ENCODE results near the gene ZNF552. TPM values are rescaled to one million over a fixed set of nuclear protein-coding genes. Genes with fewer than 3 reads are reported as not detected.
A peak's percentile ranks its signal among the peaks of the same experiment; 100 is the strongest.
"Not testable (repeated sequence)": the region's sequence is repeated elsewhere in the genome, so short reads cannot be mapped to it uniquely, and the experiment has no call there.

ZNF552 gene
- total RNA-seq, 1 experiment from 2014 or later: 4.9 TPM

GRCh38 chr19:57821501-57821900, 6.8 kb upstream of the ZNF552 start:
- DNase-seq (ENCODE audit: low read depth, low spot score): not testable (repeated sequence)

DNA sequence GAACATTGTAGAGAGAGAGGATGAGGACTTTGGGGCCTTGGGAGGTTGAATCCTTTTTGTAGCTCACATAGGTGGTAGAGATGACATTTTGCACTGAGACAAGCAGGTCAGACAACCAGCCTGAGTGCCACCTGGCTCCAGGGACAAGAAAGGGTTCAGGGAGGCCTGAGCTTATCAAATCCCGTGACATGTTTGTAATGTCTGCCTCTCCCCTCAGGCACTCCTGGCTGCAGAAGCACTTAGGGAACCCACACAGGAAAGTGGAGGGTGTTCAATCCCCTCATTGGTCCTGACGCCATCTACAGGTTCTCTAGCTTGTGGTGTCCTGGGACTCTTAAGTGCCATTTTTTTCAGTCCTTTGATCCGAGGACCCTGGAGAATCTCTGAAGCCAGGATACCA, 6.4 kb upstream of the ZNF552 start:
- in situ Hi-C loops (cut with HindIII; ENCODE audit: low pct_unique_long_range_greater_than_20kb, low sequenced_read_pairs); DNase-seq (ENCODE audit: low read depth, low spot score): not testable (repeated sequence)

More at GRCh38 chr19:57821501-57821900, 6.8 kb upstream of the ZNF552 start:
- in situ Hi-C loops (cut with HindIII; ENCODE audit: low pct_unique_long_range_greater_than_20kb, low sequenced_read_pairs): not testable (repeated sequence)

DNA sequence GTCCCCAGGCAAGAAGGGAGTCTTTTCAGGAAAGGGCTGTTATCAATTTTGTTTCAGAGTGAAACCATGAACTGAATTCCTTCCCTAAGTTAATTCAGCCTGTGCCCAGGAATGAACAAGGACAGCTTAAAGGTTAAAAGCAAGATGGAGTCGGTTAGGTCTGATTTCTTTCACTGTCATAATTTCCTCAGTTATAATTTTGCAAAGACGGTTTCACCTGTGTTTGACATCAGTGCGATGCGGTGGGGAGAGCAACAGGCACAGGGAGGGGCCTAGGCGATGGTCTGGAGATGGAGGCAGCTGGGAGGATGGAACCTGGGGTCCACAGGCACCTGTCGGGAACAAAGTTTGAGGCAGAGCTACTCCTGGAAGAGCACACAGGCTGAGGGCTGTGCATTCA, 5.9 kb upstream of the ZNF552 start:
- in situ Hi-C loops (cut with HindIII; ENCODE audit: low pct_unique_long_range_greater_than_20kb, low sequenced_read_pairs): no loop called here
- DNase-seq (ENCODE audit: low read depth, low spot score): no peak

DNA sequence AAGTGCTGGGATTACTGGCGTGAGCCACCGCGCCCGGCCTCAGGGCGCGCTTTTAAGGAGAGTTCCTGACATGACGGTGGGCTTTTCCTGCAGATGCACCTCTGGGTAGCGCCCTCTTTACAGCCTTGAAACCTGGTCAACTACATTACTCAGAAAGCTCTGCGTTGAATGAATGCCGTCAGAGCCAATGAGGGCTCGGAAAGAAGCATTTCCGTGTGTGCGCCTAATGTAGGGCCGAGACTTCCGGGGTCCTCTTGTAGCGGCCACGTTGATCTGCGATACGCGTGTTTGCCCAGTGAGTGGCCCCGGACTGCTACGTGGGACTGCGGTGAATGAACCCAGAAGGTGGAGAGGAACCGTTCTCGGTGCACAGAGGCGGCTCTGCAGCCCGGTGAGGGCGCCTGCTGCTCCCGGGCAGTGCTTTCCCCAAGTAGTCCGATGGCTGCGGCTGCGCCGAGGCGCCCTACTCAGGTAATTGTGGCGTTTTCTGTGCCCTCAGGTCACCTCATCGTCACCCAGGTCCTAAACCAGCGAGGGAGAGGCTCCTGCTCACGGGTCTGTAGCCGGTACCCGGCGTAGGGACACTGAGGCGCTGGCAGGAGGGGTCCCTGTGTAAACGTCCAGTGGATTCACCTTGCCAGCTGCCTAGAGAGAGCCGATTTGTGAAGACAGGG, 4.9 kb upstream of the ZNF552 start:
- in situ Hi-C loops (cut with HindIII; ENCODE audit: low pct_unique_long_range_greater_than_20kb, low sequenced_read_pairs): no loop called here
- DNase-seq (ENCODE audit: low read depth, low spot score): peak; percentile 91

DNA sequence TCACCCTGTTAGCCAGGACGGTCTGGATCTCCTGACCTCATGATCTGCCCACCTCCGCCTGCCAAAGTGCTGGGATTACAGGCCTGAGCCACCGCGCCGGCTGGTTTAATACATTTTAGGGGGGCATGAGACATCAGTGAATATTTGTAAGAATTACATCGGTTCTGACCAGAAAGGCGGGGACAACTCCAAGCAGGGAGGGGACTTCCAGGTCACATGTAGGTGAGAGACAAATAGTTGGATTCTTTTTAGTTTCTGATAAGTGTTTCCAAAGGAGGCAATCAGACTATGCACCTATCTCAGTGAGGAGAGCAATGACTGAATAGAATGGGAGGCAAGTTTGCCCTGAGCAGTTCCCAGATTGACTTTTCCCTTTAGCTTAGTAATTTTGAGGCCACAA, 3.7 kb upstream of the ZNF552 start:
- in situ Hi-C loops (cut with HindIII; ENCODE audit: low pct_unique_long_range_greater_than_20kb, low sequenced_read_pairs): no loop called here
- no peak for DNase-seq (ENCODE audit: low read depth, low spot score)

- in situ Hi-C loops (cut with HindIII; ENCODE audit: low pct_unique_long_range_greater_than_20kb, low sequenced_read_pairs): no loop called here
Measured at GRCh38 chr19:57817976-57818375, 3.3 kb upstream of the ZNF552 start.

DNA sequence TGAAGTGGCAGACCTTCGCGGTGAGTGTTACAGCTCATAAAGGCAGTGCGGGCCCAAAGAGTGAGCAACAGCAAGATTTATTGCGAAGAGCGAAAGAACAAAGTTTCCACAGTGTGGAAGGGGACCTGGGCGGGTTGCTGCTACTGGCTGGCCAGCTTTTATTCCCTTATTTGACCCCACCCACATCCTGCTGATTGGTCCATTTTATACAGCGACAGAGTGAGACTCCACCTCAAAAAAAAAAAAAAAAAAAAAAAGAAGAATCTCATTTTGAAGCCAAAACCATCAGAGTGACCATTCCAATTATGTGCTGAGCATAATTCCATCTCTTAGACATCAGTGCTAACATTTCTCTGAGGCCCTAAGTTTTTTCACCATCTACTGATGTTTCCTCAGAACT, 1.9 kb upstream of the ZNF552 start:
- in situ Hi-C loops (cut with HindIII; ENCODE audit: low pct_unique_long_range_greater_than_20kb, low sequenced_read_pairs): no loop called here
- DNase-seq (ENCODE audit: low read depth, low spot score): no peak

More at GRCh38 chr19:57817976-57818375, 3.3 kb upstream of the ZNF552 start:
- DNase-seq (ENCODE audit: low read depth, low spot score): no peak

- no peak for DNase-seq (ENCODE audit: low read depth, low spot score)
- in situ Hi-C loops (cut with HindIII; ENCODE audit: low pct_unique_long_range_greater_than_20kb, low sequenced_read_pairs): no loop called here
Measured at GRCh38 chr19:57815247-57816075, 748 bp upstream of the ZNF552 start.

DNA sequence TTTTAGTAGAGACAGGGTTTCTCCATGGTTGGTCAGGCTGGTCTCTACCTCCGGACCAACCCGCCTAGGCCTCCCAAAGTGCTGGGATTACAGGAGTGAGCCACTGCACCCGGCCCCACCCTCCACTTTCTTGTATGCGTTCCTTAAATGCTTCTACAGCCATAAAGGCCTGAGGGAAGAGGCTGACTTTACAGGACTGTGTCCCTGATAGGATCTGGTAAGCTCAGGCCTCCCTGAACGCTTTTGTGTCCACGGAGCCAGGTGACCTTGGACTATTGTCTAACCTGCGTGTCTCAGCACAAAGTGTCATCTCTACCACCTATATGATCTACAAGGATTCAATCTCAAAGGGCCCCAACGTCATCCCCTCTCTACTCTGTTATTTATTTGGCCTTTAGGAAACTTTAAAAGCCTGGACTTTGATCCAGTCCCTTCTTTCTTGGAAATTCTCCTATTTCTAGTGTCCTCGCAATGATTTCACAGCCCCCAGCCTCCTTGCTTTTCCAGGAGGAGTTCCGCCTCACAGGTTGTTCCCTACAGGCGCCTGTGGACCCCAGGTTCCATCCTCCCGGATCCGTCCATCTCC, 701 bp downstream of the ZNF552 start:
- in situ Hi-C loops (cut with HindIII; ENCODE audit: low pct_unique_long_range_greater_than_20kb, low sequenced_read_pairs): no loop called here
- DNase-seq (ENCODE audit: low read depth, low spot score): no peak

DNA sequence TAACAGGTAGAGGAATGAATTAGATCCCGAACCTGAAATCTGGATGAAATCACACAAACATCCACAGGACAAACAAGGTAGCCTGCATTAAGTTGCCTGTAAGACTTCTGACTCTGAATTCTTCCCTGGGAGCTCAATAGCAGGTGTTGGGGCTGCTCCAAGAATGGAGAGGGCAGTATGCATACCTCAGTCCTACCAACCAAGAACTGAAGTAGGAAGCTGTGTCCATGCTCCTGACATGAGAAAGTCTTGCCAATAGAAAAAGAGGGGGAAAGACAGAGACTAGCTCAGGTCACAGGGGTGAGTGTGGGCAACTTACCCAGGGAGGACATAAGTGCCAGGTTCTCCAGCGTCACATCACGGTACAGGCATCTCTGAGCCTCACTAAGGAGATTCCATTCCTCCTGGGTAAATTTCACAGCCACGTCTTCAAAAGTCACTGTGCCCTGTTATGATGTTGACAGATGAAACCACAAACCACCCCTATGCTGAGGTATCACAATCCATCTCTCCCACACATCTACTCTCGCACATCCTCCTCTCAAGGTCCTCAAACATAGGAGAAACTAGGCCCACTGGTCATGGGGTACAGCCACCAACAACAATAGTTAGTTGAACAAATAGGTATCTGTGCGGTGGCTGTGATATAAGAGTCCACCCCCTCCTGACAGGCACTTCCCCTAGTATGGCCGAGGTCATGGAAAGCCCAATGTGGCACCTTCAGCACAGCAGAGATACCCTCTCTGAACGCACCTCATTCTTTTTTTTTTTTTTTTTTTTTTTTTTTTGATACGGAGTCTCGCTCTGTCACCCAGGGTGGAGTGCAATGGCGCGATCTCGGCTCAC, 1.5 kb downstream of the ZNF552 start:
- DNase-seq (ENCODE audit: low read depth, low spot score); in situ Hi-C loops (cut with HindIII; ENCODE audit: low pct_unique_long_range_greater_than_20kb, low sequenced_read_pairs): not testable (repeated sequence)

DNA sequence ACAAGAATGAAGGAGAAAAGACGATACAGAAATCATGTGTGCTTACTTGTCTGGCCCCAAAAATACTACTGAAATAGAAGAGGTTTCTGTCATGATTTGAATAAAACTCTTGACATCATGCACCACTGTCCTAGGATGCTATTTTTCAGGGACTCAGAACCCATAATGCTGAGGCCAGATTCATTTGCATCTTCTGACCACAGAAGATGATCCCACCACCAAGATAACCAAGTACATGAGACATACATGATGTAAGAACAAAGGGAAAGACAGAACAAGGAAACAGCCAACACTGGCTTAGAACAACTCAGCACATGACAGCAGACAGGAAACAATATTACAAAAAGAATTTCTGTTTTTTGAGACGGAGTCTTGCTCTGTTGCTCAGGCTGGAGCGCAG, 2.5 kb downstream of the ZNF552 start:
- in situ Hi-C loops (cut with HindIII; ENCODE audit: low pct_unique_long_range_greater_than_20kb, low sequenced_read_pairs): no loop called here
- no peak for DNase-seq (ENCODE audit: low read depth, low spot score)

- DNase-seq (ENCODE audit: low read depth, low spot score); in situ Hi-C loops (cut with HindIII; ENCODE audit: low pct_unique_long_range_greater_than_20kb, low sequenced_read_pairs): not testable (repeated sequence)
Measured at GRCh38 chr19:57810410-57811295, 4.1 kb downstream of the ZNF552 start.

DNA sequence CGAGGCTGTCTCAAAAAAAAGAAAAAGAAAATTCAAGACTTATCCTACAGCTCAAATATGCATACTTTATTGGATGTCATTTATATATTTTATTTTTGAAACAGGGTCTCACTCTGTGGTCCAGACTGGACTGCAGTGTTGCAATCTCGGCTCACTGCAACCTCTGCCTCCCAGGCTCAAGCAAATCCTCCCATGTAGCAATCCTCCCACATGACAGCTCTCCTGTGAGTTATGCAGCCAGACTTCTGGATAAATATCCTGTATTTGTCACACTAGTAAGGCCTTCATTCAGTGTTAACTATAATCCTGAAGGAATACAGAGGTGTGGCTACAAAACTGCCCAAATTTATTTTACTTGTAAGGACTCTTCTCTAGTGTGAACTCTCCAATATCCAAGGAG, 7.2 kb downstream of the ZNF552 start:
- in situ Hi-C loops (cut with HindIII; ENCODE audit: low pct_unique_long_range_greater_than_20kb, low sequenced_read_pairs): no loop called here
- no peak for DNase-seq (ENCODE audit: low read depth, low spot score)

- DNase-seq (ENCODE audit: low read depth, low spot score): no peak
- in situ Hi-C loops (cut with HindIII; ENCODE audit: low pct_unique_long_range_greater_than_20kb, low sequenced_read_pairs): no loop called here
Measured at GRCh38 chr19:57803594-57804325, 11.0 kb downstream of the ZNF552 start.

GRCh38 chr19:57803265-57803593, 11.5 kb downstream of the ZNF552 start:
- in situ Hi-C loops (cut with HindIII; ENCODE audit: low pct_unique_long_range_greater_than_20kb, low sequenced_read_pairs): no loop called here
- DNase-seq (ENCODE audit: low read depth, low spot score): no peak

DNA sequence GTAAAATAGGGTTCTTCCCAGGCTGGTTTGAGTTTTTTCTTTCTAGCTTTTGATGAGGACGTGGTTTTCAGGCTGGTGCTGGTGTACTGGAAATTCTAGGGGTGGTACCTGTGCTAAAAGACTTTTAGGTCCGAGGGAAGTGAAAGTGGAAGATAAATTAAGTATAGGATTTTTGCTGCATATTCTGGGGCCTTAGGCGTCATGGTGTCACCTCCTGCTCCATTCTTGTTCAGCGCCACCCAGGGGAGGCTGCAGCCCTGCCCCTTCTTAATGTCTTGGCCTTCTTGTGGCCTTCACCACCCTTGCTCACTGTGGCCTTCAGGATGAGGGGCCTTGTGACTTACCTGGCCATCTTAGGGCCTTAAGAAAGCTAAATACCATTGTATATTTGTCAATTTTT, 12.4 kb downstream of the ZNF552 start:
- in situ Hi-C loops (cut with HindIII; ENCODE audit: low pct_unique_long_range_greater_than_20kb, low sequenced_read_pairs): no loop called here
- no peak for DNase-seq (ENCODE audit: low read depth, low spot score)

Measured in SK-MEL-5 (cell line).